WTC11 (cell line): ENCODE data around the gene ETNK2. TPM values are rescaled to one million over a fixed set of nuclear protein-coding genes. Genes with fewer than 3 reads are reported as not detected.

ENCODE experiments used
- ATAC-seq: fragments of 200-7000 bp; cut with Tn5 transposase; 2 replicates; pipeline ENCODE4 v1.10.0; 2021; ENCODE audit warnings: mild to moderate bottlenecking, moderate library complexity
- CTCF ChIA-PET: fragments of 300-600 bp; sonication (Branson Sonifier 250); formaldehyde crosslinking; loops from one replicate; lab custom pipeline; 2021; ENCODE audit warnings: antibody characterized with exemption; lab: Charles Lee
- POLR2A ChIA-PET: fragments of 350-600 bp; sonication (Branson Sonifier 250); formaldehyde crosslinking; loops from one replicate; lab custom pipeline; 2021; ENCODE audit warnings: antibody characterized with exemption; lab: Charles Lee
- DNase-seq: peaks from one replicate; pipeline ENCODE4 v3.0.0; 2021; ENCODE audit warnings: low spot score
- H3K27ac Mint-ChIP-seq: 2 replicates; pipeline ENCODE4 v1.8.0; 2021; ENCODE audit warnings: mixed read lengths
- H3K27me3 Mint-ChIP-seq: 2 replicates; pipeline ENCODE4 v1.8.0; 2021; ENCODE audit warnings: low read depth, mild to moderate bottlenecking, moderate library complexity, mixed read lengths
- H3K36me3 Mint-ChIP-seq: 2 replicates; pipeline ENCODE4 v1.8.0; 2021; ENCODE audit warnings: mixed read lengths
- H3K4me1 Mint-ChIP-seq: 2 replicates; pipeline ENCODE4 v1.8.0; 2022; ENCODE audit warnings: mixed read lengths
- H3K4me3 Mint-ChIP-seq: 2 replicates; pipeline ENCODE4 v1.8.0; 2021; ENCODE audit warnings: mild to moderate bottlenecking, moderate library complexity, mixed read lengths
- H3K9me3 Mint-ChIP-seq: 2 replicates; pipeline ENCODE4 v1.8.0; 2021; ENCODE audit warnings: mixed read lengths
- ARID4B ChIP-seq: sonication (generic); formaldehyde crosslinking; IDR thresholded peaks from 2 replicates; pipeline ENCODE4 v1.8.0; 2023; ENCODE audit warnings: missing genetic modification reagents, mild to moderate bottlenecking, borderline replicate concordance
- ATF6 ChIP-seq: sonication (generic); formaldehyde crosslinking; IDR thresholded peaks from 2 replicates; pipeline ENCODE4 v1.8.1; 2023; ENCODE audit warnings: mild to moderate bottlenecking, missing genetic modification reagents
- CBFB ChIP-seq: sonication (generic); formaldehyde crosslinking; IDR thresholded peaks from 2 replicates; pipeline ENCODE4 v1.8.1; 2022; ENCODE audit warnings: mild to moderate bottlenecking, low read depth, missing genetic modification reagents
- E2F4 ChIP-seq: sonication (generic); formaldehyde crosslinking; IDR thresholded peaks from 2 replicates; pipeline ENCODE4 v1.8.1; 2022; ENCODE audit warnings: low read depth, mild to moderate bottlenecking, moderate library complexity, missing genetic modification reagents, borderline replicate concordance
- FOXP4 ChIP-seq: sonication (generic); formaldehyde crosslinking; IDR thresholded peaks from 2 replicates; pipeline ENCODE4 v1.8.0; 2022; ENCODE audit warnings: mild to moderate bottlenecking, missing genetic modification reagents
- GRHL2 ChIP-seq: fragments of 250-450 bp; sonication (Bioruptor Pico); IDR thresholded peaks from 2 replicates; pipeline ENCODE4 v1.8.0; 2022; ENCODE audit warnings: mild to moderate bottlenecking, moderate library complexity; ENCODE audit not compliant: insufficient replicate concordance, severe bottlenecking
- NFYB ChIP-seq: sonication (generic); formaldehyde crosslinking; conservative IDR thresholded peaks from 2 replicates; pipeline ENCODE4 v1.8.0; 2022; ENCODE audit warnings: low read depth, missing genetic modification reagents
- SP1 ChIP-seq: sonication (generic); formaldehyde crosslinking; conservative IDR thresholded peaks from 2 replicates; pipeline ENCODE4 v1.8.1; 2022; ENCODE audit warnings: missing genetic modification reagents
- USF2 ChIP-seq: sonication (generic); formaldehyde crosslinking; IDR thresholded peaks from 2 replicates; pipeline ENCODE4 v1.8.1; 2023; ENCODE audit warnings: mild to moderate bottlenecking, missing genetic modification reagents, moderate library complexity
- ZMAT4 ChIP-seq: fragments of 250-450 bp; sonication (Bioruptor Pico); IDR thresholded peaks from 2 replicates; pipeline ENCODE4 v1.9.0; 2021; ENCODE audit warnings: mild to moderate bottlenecking
- ZNF121 ChIP-seq: sonication (generic); formaldehyde crosslinking; IDR thresholded peaks from 2 replicates; pipeline ENCODE4 v1.8.0; 2023; ENCODE audit warnings: missing genetic modification reagents
- ZNF263 ChIP-seq: sonication (generic); formaldehyde crosslinking; IDR thresholded peaks from 2 replicates; pipeline ENCODE4 v1.8.1; 2022; ENCODE audit warnings: low read depth, mild to moderate bottlenecking, moderate library complexity, missing genetic modification reagents
- ZNF396 ChIP-seq: fragments of 250-450 bp; sonication (Bioruptor Pico); IDR thresholded peaks from 2 replicates; pipeline ENCODE4 v1.8.0; 2021; ENCODE audit warnings: mild to moderate bottlenecking, moderate library complexity, borderline replicate concordance
- ZNF512 ChIP-seq: sonication (generic); formaldehyde crosslinking; IDR thresholded peaks from 2 replicates; pipeline ENCODE4 v1.8.1; 2022; ENCODE audit warnings: missing genetic modification reagents, borderline replicate concordance
- ZNF532 ChIP-seq: fragments of 250-450 bp; sonication (Bioruptor Pico); IDR thresholded peaks from 2 replicates; pipeline ENCODE4 v1.9.0; 2021; ENCODE audit warnings: mild to moderate bottlenecking, borderline replicate concordance
- total RNA-seq: library from RNA; stranded (reverse); gene quantifications from 3 replicates; pipeline ENCODE4 v1.2.3, GENCODE V29; 2021

Gene ETNK2
- total RNA-seq, 1 experiment from 2014 or later = 19.7 TPM

GRCh38 chr1:204139952-204140351 is 11.9 kb downstream of the ETNK2 start:
- no peak for ATAC-seq
- DNase-seq = no peak
- H3K27ac Mint-ChIP-seq = no peak overlapping the region
- H3K9me3 Mint-ChIP-seq = no peaks in the 10 kb centered on the region
- CTCF ChIA-PET = interaction anchor here (0.6 to 1.8 kb wide), 4 partner anchors 10 to 269 kb away, joined by 3 to 13 read pairs (median 6); no protein-coding TSS in a partner anchor
- H3K36me3 Mint-ChIP-seq = peaks cover 3% of the 10 kb centered on the region; the same call in 1 of the 2 replicates
- H3K4me1 Mint-ChIP-seq = 0 out of 2 replicates have a peak, but pooled peaks cover 2% of the 10 kb centered on the region
- peaks cover 11% of the 10 kb centered on the region for H3K27me3 Mint-ChIP-seq
- POLR2A ChIA-PET = no interaction called here
- TF ChIP-seq ZNF396 (CRISPR knock-in tag) (no peak), E2F4 (CRISPR knock-in tag) (no peak), ZMAT4 (CRISPR knock-in tag) (no peak), ZNF121 (no peak), SP1 (CRISPR knock-in tag) (no peak)
- no peak overlapping the region for H3K4me3 Mint-ChIP-seq

- CTCF ChIA-PET = interaction anchor here (0.5 to 1.8 kb wide), 4 partner anchors 9 to 278 kb away, joined by 3 to 13 read pairs (median 6); no protein-coding TSS in a partner anchor
- ATAC-seq (no peak), DNase-seq (no peak)
- POLR2A ChIA-PET = interaction anchor here (1.0 kb wide), 1 partner anchor 10 kb away, joined by 4 read pairs; no protein-coding TSS in a partner anchor
- Mint-ChIP-seq H3K27ac (no peak overlapping the region), H3K27me3 (peaks cover 11% of the 10 kb centered on the region), H3K9me3 (no peaks in the 10 kb centered on the region), H3K4me3 (no peak overlapping the region), H3K36me3 (peaks cover 4% of the 10 kb centered on the region; the same call in 1 of the 2 replicates), H3K4me1 (0 out of 2 replicates have a peak, but pooled peaks cover 2% of the 10 kb centered on the region)
- TF ChIP-seq FOXP4 (CRISPR knock-in tag) (no peak), GRHL2 (CRISPR knock-in tag) (no peak), CBFB (CRISPR knock-in tag) (no peak), ATF6 (no peak), ARID4B (CRISPR knock-in tag) (no peak), ZNF263 (CRISPR knock-in tag) (no peak), NFYB (CRISPR knock-in tag) (no peak), ZNF532 (CRISPR knock-in tag) (no peak), USF2 (no peak), ZNF512 (no peak)
These were observed 12.8 kb downstream of the ETNK2 start for GRCh38 chr1:204139088-204139487.
